ENCODE measurements around the gene KCNJ6. TPM values are rescaled to one million over a fixed set of nuclear protein-coding genes. Genes with fewer than 3 reads are reported as not detected.

Gene KCNJ6
- total RNA-seq, 1 experiment from 2014 or later, result not detected

GRCh38 chr21:37560385-37560784 is 355.9 kb downstream of the KCNJ6 start:
- POLR2A ChIA-PET, result no interaction called here
- no TSS peak for BruUV-seq (replicated peaks)
- Histone ChIP-seq H3K9me3 (ENCODE audit: control insufficient read depth, insufficient read depth, low read depth, low read length) (no peaks in the 10 kb centered on the region), H3K27ac (ENCODE audit: low read length) (no peak overlapping the region), H3K4me1 (ENCODE audit: control insufficient read depth, insufficient read depth, low read length) (peaks cover 5% of the 10 kb centered on the region), H3K4me3 (ENCODE audit: low read depth in 2 of 2, low read length in 2 of 2) (no peak overlapping the region), H3K36me3 (ENCODE audit: control insufficient read depth, insufficient read depth, low read length) (no peaks in the 10 kb centered on the region), H3K27me3 (ENCODE audit: control insufficient read depth, insufficient read depth, low read length) (no peaks in the 10 kb centered on the region)
- no peak for ATAC-seq
- intact Hi-C loops (cut with micrococcal nuclease; ENCODE audit: unreplicated experiment), result no loop called here
- TF ChIP-seq CTCF (IDR thresholded peaks at IDR 0.05) (no peak), REST (IDR thresholded peaks at IDR 0.05; ENCODE audit: insufficient read depth in 1 of 2, low read depth in 2 of 2, low read length in 1 of 2) (no peak), POLR2AphosphoS5 (IDR thresholded peaks at IDR 0.05; ENCODE audit: low read depth, low read length) (no peak), SIN3A (IDR thresholded peaks at IDR 0.05; ENCODE audit: borderline replicate concordance, insufficient read depth, low read depth, low read length) (no peak), TCF7L2 (IDR thresholded peaks at IDR 0.05; ENCODE audit: low read depth, low read length) (no peak)
- in situ Hi-C loops (cut with HindIII; ENCODE audit: low pct_unique_long_range_greater_than_20kb, low sequenced_read_pairs), result no loop called here
- no peak for DNase-seq (ENCODE audit: low read depth, low spot score)
- CTCF ChIA-PET, result interaction anchor here (0.5 kb wide), 1 partner anchor 34 kb away, joined by 3 read pairs; no protein-coding TSS in a partner anchor

GRCh38 chr21:37558676-37559211 is 357.5 kb downstream of the KCNJ6 start:
- ChIA-PET CTCF (no interaction called here), POLR2A (no interaction called here)
- H3K36me3 ChIP-seq (ENCODE audit: control insufficient read depth, insufficient read depth, low read length), result no peaks in the 10 kb centered on the region
- TF ChIP-seq TCF7L2 (IDR thresholded peaks at IDR 0.05; ENCODE audit: low read depth, low read length) (no peak), POLR2AphosphoS5 (IDR thresholded peaks at IDR 0.05; ENCODE audit: low read depth, low read length) (no peak), CTCF (IDR thresholded peaks at IDR 0.05) (no peak), SIN3A (IDR thresholded peaks at IDR 0.05; ENCODE audit: borderline replicate concordance, insufficient read depth, low read depth, low read length) (no peak), REST (IDR thresholded peaks at IDR 0.05; ENCODE audit: insufficient read depth in 1 of 2, low read depth in 2 of 2, low read length in 1 of 2) (no peak)
- no peak overlapping the region for H3K27ac ChIP-seq (ENCODE audit: low read length)
- DNase-seq (ENCODE audit: low read depth, low spot score), result no peak
- in situ Hi-C loops (cut with HindIII; ENCODE audit: low pct_unique_long_range_greater_than_20kb, low sequenced_read_pairs), result no loop called here
- no peak for ATAC-seq
- H3K9me3 ChIP-seq (ENCODE audit: control insufficient read depth, insufficient read depth, low read depth, low read length), result no peaks in the 10 kb centered on the region
- H3K4me3 ChIP-seq (ENCODE audit: low read depth in 2 of 2, low read length in 2 of 2), result no peak overlapping the region
- no peaks in the 10 kb centered on the region for H3K27me3 ChIP-seq (ENCODE audit: control insufficient read depth, insufficient read depth, low read length)
- no peaks in the 10 kb centered on the region; the same call in none of the 2 replicates for H3K4me1 ChIP-seq (ENCODE audit: control insufficient read depth, insufficient read depth, low read length)
- BruUV-seq (replicated peaks), result no TSS peak
- intact Hi-C loops (cut with micrococcal nuclease; ENCODE audit: unreplicated experiment), result no loop called here
